ENCODE results near the gene MXRA5.
A peak's percentile ranks its signal among the peaks of the same experiment; 100 is the strongest.
"Not testable (repeated sequence)": the region's sequence is repeated elsewhere in the genome, so short reads cannot be mapped to it uniquely, and the experiment has no call there.

The MXRA5 gene

DNA sequence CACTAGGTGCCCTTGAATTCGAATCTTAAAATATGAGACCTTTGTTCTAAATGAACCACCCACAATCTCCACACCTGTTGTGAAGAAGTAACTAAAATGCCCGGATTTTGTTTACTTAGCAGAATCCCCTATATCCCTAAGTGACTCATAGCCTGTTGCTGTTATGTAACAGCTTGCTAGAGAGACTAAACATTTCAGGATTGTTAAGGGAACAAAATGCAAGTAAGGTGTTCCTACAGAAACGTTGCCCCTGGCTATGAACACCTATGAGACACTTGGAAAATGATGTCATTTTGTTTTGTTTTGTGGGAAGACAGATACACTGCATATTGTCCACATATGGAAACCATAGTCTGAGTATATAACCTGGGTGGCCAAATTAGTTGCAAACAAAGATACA is 24.2 kb upstream of the MXRA5 start:
- TF ChIP-seq, protein P1, sequence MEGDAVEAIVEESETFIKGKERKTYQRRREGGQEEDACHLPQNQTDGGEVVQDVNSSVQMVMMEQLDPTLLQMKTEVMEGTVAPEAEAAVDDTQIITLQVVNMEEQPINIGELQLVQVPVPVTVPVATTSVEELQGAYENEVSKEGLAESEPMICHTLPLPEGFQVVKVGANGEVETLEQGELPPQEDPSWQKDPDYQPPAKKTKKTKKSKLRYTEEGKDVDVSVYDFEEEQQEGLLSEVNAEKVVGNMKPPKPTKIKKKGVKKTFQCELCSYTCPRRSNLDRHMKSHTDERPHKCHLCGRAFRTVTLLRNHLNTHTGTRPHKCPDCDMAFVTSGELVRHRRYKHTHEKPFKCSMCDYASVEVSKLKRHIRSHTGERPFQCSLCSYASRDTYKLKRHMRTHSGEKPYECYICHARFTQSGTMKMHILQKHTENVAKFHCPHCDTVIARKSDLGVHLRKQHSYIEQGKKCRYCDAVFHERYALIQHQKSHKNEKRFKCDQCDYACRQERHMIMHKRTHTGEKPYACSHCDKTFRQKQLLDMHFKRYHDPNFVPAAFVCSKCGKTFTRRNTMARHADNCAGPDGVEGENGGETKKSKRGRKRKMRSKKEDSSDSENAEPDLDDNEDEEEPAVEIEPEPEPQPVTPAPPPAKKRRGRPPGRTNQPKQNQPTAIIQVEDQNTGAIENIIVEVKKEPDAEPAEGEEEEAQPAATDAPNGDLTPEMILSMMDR (IDR thresholded peaks at IDR 0.05; ENCODE audit: low read depth, low read length, missing control alignments): no peak
- DNase-seq (ENCODE audit: extremely low read depth, low read depth): no peak
- H3K4me3 ChIP-seq (replicated peaks; ENCODE audit: low read depth, low read length): no peak overlapping the region

DNA sequence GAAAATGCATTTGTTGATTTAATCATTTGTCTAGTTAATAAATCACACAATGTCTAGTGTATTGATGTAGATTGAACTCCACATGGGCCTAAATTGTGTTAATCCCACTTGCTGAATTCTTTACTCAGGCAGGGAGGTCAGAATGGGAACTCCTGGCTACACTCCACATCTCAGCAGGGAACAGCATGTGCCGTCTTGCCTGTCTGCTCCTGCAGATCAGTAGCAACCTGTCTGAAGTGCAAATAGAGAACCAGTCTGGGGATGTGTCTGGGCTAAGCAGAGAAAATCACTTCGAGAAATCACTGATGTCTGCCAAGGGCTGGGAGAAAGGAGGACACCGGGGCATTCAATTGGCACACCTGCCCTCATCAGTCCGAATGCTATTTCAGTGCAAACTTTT is 16.5 kb upstream of the MXRA5 start:
- DNase-seq (ENCODE audit: extremely low read depth, low read depth): no peak
- TF ChIP-seq, protein P1 (IDR thresholded peaks at IDR 0.05; ENCODE audit: low read depth, low read length, missing control alignments): no peak
- no peak overlapping the region for H3K4me3 ChIP-seq (replicated peaks; ENCODE audit: low read depth, low read length)

DNA sequence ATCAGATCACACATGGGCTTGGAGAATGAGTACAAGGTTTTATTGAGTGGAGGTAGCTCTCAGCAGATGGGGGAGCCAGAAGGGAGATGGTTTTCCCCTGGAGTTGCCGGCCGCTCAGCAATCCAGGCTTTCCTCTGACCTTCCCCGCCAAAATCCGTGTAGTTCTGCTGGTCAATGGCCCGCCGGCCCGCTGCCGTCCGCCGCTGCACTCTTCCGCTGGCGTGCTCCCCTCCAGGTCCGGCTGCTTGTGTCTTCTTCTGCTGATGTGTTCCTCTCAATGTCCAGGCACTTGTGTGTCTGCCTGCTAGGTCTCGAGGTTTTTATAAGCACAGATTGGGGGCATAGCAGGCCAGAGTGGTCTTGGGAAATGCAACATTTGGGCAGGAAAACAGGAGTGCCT is 14.4 kb upstream of the MXRA5 start:
- TF ChIP-seq, protein P1 (IDR thresholded peaks at IDR 0.05; ENCODE audit: low read depth, low read length, missing control alignments): no peak
- H3K4me3 ChIP-seq (replicated peaks; ENCODE audit: low read depth, low read length): no peak overlapping the region
- DNase-seq (ENCODE audit: extremely low read depth, low read depth): no peak

DNA sequence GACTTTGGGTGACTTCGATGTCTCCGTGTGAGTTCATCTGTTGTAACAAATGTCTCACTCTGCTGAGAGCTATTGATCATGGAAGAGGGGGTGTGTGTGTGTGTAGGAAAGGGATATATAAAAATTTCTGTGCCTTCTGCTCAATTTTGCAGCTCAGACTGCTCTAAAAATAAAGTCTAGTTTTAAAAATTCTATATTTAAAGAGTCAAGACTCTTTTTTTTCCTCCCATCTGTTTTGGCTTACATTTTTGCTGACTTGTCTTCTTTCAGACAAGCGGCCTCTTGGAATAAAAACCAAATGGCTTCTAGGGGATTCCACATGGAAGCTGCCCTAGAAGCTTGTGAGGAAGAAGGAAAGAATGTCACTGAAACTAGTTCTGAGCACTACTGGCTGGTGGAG is 6.3 kb upstream of the MXRA5 start:
- not testable (repeated sequence) for DNase-seq (ENCODE audit: extremely low read depth, low read depth); H3K4me3 ChIP-seq (replicated peaks; ENCODE audit: low read depth, low read length)

DNA sequence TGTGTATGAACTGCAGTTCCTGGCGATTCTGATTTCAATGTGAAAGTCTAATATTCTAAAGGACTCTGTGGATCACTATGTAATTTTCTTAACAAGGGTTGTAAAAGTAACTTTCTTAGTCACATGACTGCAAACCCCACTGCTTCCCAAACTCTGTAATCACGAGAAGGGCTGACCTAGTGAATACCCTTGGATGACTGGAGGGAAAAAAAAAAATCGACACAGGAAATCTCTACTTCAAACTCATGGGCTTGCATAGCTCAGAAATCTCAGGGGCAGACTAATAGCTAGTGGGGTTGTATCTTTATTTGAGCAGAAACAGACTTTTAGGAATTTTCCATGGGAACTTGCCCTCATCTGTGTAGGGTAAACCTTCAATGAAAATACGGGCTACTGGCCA is 4.8 kb upstream of the MXRA5 start:
- TF ChIP-seq, protein P1 (IDR thresholded peaks at IDR 0.05; ENCODE audit: low read depth, low read length, missing control alignments): no peak
- no peak overlapping the region for H3K4me3 ChIP-seq (replicated peaks; ENCODE audit: low read depth, low read length)
- DNase-seq (ENCODE audit: extremely low read depth, low read depth): no peak

- no peak for DNase-seq (ENCODE audit: extremely low read depth, low read depth)
- no peak overlapping the region for H3K4me3 ChIP-seq (replicated peaks; ENCODE audit: low read depth, low read length)
- TF ChIP-seq, protein P1 (IDR thresholded peaks at IDR 0.05; ENCODE audit: low read depth, low read length, missing control alignments): no peak
These were observed 1.7 kb upstream of the MXRA5 start for GRCh38 chrX:3348191-3348590.

DNA sequence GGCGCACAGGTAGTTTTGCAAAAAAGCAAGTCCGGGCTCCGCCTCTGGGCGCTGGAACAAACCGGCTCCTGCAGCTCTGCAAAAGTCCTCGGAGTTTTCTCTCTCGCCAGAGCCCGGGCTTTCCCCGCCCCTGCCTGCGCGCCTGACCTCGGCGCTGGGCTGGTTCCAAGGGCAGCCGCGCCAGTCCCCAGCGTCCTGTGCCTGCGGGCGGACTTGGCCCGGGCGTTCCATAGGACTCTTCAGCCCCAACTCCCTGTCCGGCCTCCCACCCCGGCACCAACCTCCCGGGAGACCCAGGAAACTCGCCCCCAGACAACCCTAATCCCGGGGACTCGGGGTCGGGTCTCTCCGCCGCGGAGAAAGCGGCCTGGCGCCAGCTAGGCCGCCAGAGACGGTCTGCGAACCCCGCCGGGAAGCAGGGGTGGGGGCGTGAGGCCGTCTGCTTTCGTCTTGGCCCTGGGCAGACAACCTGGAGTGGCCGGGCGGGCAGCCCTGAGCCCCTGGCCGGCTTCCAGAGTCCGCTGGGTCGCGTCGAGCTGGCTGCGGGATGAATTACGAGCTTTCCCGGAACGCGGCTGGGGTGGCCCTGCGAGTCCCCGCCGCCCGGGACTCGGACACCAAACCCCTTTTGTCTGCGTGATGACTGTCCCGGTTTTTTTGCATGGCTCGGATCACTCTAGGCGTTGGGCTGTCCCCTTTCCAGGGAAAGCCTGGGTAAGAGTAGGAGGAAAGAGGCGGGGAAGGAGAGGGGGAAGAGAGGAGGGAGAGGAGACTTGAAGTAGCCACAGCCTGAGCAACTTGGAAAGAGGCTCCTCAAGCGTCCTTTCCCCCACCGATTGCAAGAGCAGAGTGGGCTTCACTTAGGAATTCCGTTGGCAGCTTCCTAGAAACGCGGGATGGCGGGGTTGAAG is 916 bp downstream of the MXRA5 start:
- H3K4me3 ChIP-seq (replicated peaks; ENCODE audit: low read depth, low read length): peak overlapping the region; percentile 56
- TF ChIP-seq, protein P1 (IDR thresholded peaks at IDR 0.05; ENCODE audit: low read depth, low read length, missing control alignments): no peak
- DNase-seq (ENCODE audit: extremely low read depth, low read depth): no peak

DNA sequence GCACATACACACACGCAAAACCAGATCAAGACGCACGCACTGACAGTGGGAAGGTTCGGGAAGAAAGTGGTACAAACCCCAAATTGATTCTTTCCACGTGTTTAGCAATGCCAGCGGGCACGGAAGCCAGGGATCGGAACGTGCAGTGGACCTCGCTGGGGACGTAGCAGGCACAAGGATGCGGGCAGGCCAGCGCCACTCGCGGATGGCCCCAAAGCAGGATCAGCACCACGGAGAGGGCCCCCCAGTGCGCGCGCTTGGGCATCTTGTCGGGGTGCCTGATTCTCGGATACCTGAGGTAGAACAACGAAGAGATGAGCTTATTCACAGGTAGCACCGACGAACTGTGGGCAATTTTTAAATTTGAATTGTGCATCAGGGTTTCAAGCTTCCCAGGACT is 2.9 kb downstream of the MXRA5 start:
- not testable (repeated sequence) for H3K4me3 ChIP-seq (replicated peaks; ENCODE audit: low read depth, low read length); DNase-seq (ENCODE audit: extremely low read depth, low read depth)

Data from HFF-Myc (cell line).